Calu3 (cell line): Measurements from ENCODE around the gene SLMAP. TPM values are rescaled to one million over a fixed set of nuclear protein-coding genes. Genes with fewer than 3 reads are reported as not detected.

Experiments
- BruUV-seq: library from RNA; stranded (reverse); fragments of 400-500 nt; replicated peaks from 2 replicates; lab custom pipeline; 2021; lab: Mats Ljungman, UMichigan
- CTCF ChIA-PET: fragments of 300-600 bp; sonication (Branson Sonifier 250); formaldehyde crosslinking; loops from one replicate; lab custom pipeline; 2022; ENCODE audit warnings: antibody characterized with exemption; lab: Charles Lee
- DNase-seq: peaks from one replicate; pipeline ENCODE4 v3.0.0; 2022
- H3K27ac Mint-ChIP-seq: one replicate; pipeline ENCODE4 v1.8.0; 2022; ENCODE audit warnings: mixed read lengths; ENCODE audit not compliant: unreplicated experiment
- H3K27me3 Mint-ChIP-seq: one replicate; pipeline ENCODE4 v1.8.0; 2022; ENCODE audit warnings: mixed read lengths; ENCODE audit not compliant: unreplicated experiment
- H3K36me3 Mint-ChIP-seq: one replicate; pipeline ENCODE4 v1.8.0; 2022; ENCODE audit warnings: mild to moderate bottlenecking, moderate library complexity, mixed read lengths; ENCODE audit not compliant: insufficient read depth, unreplicated experiment
- H3K4me1 Mint-ChIP-seq: one replicate; pipeline ENCODE4 v1.8.0; 2022; ENCODE audit warnings: mild to moderate bottlenecking, low read depth, mixed read lengths; ENCODE audit not compliant: unreplicated experiment
- H3K4me3 Mint-ChIP-seq: one replicate; pipeline ENCODE4 v1.8.0; 2022; ENCODE audit warnings: mild to moderate bottlenecking, low read depth, moderate library complexity, mixed read lengths; ENCODE audit not compliant: unreplicated experiment
- H3K9me3 Mint-ChIP-seq: one replicate; pipeline ENCODE4 v1.8.0; 2022; ENCODE audit warnings: low read depth, mixed read lengths; ENCODE audit not compliant: unreplicated experiment
- CTCF ChIP-seq: fragments of 200-600 bp; IDR thresholded peaks from one replicate; pipeline ENCODE4 v1.8.0; 2022; ENCODE audit warnings: antibody characterized with exemption; ENCODE audit not compliant: unreplicated experiment
- intact Hi-C: fragments of 100-400 bp; cut with micrococcal nuclease; formaldehyde crosslinking; loops from one replicate; pipeline ENCODE4 v1.10.0; 2022; ENCODE audit not compliant: unreplicated experiment
- total RNA-seq: library from RNA; stranded (reverse); gene quantifications from 2 replicates; pipeline ENCODE4 v1.2.3, GENCODE V29; 2022

The SLMAP gene
- total RNA-seq, 1 experiment from 2014 or later = 114 TPM

GRCh38 chr3:57890874-57891273 is 134.8 kb downstream of the SLMAP start:
- Mint-ChIP-seq H3K27me3 (no peaks in the 10 kb centered on the region), H3K4me3 (no peak overlapping the region), H3K9me3 (no peaks in the 10 kb centered on the region), H3K36me3 (peaks cover 18% of the 10 kb centered on the region), H3K4me1 (no peaks in the 10 kb centered on the region), H3K27ac (no peak overlapping the region)
- DNase-seq = no peak
- intact Hi-C loops = no loop called here
- BruUV-seq = no TSS peak
- CTCF ChIA-PET = no interaction called here
- no peak for TF ChIP-seq CTCF

GRCh38 chr3:57892423-57892822 is 136.3 kb downstream of the SLMAP start:
- H3K36me3 Mint-ChIP-seq = peaks cover 8% of the 10 kb centered on the region
- H3K9me3 Mint-ChIP-seq = no peaks in the 10 kb centered on the region
- no peak for DNase-seq
- no peak overlapping the region for H3K27ac Mint-ChIP-seq
- intact Hi-C loops = no loop called here
- CTCF ChIA-PET = no interaction called here
- no peaks in the 10 kb centered on the region for H3K27me3 Mint-ChIP-seq
- no peaks in the 10 kb centered on the region for H3K4me1 Mint-ChIP-seq
- no peak overlapping the region for H3K4me3 Mint-ChIP-seq
- no peak for TF ChIP-seq CTCF
- no TSS peak for BruUV-seq

GRCh38 chr3:57893156-57893555 is 137.0 kb downstream of the SLMAP start:
- no peaks in the 10 kb centered on the region for H3K4me1 Mint-ChIP-seq
- no peaks in the 10 kb centered on the region for H3K9me3 Mint-ChIP-seq
- no peak for TF ChIP-seq CTCF
- no peak for DNase-seq
- intact Hi-C loops = no loop called here
- peaks cover 5% of the 10 kb centered on the region for H3K36me3 Mint-ChIP-seq
- no peaks in the 10 kb centered on the region for H3K27me3 Mint-ChIP-seq
- CTCF ChIA-PET = no interaction called here
- H3K4me3 Mint-ChIP-seq = no peak overlapping the region
- no TSS peak for BruUV-seq
- no peak overlapping the region for H3K27ac Mint-ChIP-seq

- BruUV-seq = no TSS peak
- TF ChIP-seq CTCF = no peak
- CTCF ChIA-PET = no interaction called here
- Mint-ChIP-seq H3K4me1 (no peaks in the 10 kb centered on the region), H3K9me3 (no peaks in the 10 kb centered on the region), H3K36me3 (peaks cover 5% of the 10 kb centered on the region), H3K4me3 (no peak overlapping the region), H3K27me3 (no peaks in the 10 kb centered on the region), H3K27ac (no peak overlapping the region)
- DNase-seq = no peak
- intact Hi-C loops = no loop called here
Measured at GRCh38 chr3:57893668-57894067, 137.6 kb downstream of the SLMAP start.
